ENCODE results near the gene DMPK.

DMPK gene

GRCh38 chr19:45785781-45786532 lies 3.7 kb upstream of the DMPK start:
- no peak for TF ChIP-seq ZFX (IDR thresholded peaks at IDR 0.05; ENCODE audit: borderline replicate concordance)
- no peak overlapping the region for H3K27ac ChIP-seq

- H3K27ac ChIP-seq: no peak overlapping the region
- no peak for TF ChIP-seq CTCF (IDR thresholded peaks at IDR 0.05)
- TF ChIP-seq ZFX (IDR thresholded peaks at IDR 0.05; ENCODE audit: borderline replicate concordance): no peak
Measured at GRCh38 chr19:45785097-45785496, 2.8 kb upstream of the DMPK start.

- no peak overlapping the region for H3K27ac ChIP-seq
- no peak for TF ChIP-seq ZFX (IDR thresholded peaks at IDR 0.05; ENCODE audit: borderline replicate concordance)
- no peak for TF ChIP-seq CTCF (IDR thresholded peaks at IDR 0.05)
Measured at GRCh38 chr19:45784096-45784495, 1.8 kb upstream of the DMPK start.

- 0 out of 2 replicates have a peak overlapping the region, but pooled peaks have one; percentile 7 for H3K27ac ChIP-seq
- TF ChIP-seq CTCF (IDR thresholded peaks at IDR 0.05): no peak
- no peak for TF ChIP-seq ZFX (IDR thresholded peaks at IDR 0.05; ENCODE audit: borderline replicate concordance)
Measured at GRCh38 chr19:45782820-45783785, 813 bp upstream of the DMPK start.

GRCh38 chr19:45781214-45782161 lies 802 bp downstream of the DMPK start:
- H3K27ac ChIP-seq: peak overlapping the region; percentile 41; the same call in 1 of the 2 replicates
- TF ChIP-seq CTCF (IDR thresholded peaks at IDR 0.05): no peak
- no peak for TF ChIP-seq ZFX (IDR thresholded peaks at IDR 0.05; ENCODE audit: borderline replicate concordance)

- peak overlapping the region; percentile 41; the same call in 1 of the 2 replicates for H3K27ac ChIP-seq
Measured at GRCh38 chr19:45780448-45781213, 1.7 kb downstream of the DMPK start.

More at GRCh38 chr19:45780448-45781213, 1.7 kb downstream of the DMPK start:
- TF ChIP-seq CTCF (IDR thresholded peaks at IDR 0.05): no peak
- TF ChIP-seq ZFX (IDR thresholded peaks at IDR 0.05; ENCODE audit: borderline replicate concordance): no peak
